KMS-11 (cell line): ENCODE data around the gene RHBDF2.

Experiments
- H2AFZ ChIP-seq: fragments of 200-600 bp; sonication (generic); 2 replicates; pipeline ENCODE4 v1.6.1; 2016; ENCODE audit warnings: antibody characterized with exemption, mixed run types, low read depth
- H3K27ac ChIP-seq: fragments of 200-600 bp; sonication (generic); 2 replicates; pipeline ENCODE4 v1.6.1; 2016; ENCODE audit warnings: mild to moderate bottlenecking, mixed run types
- H3K27me3 ChIP-seq: fragments of 200-600 bp; sonication (generic); 2 replicates; pipeline ENCODE4 v1.6.1; 2017; ENCODE audit warnings: mild to moderate bottlenecking, low read depth, mixed run types, moderate library complexity; ENCODE audit not compliant: insufficient read depth
- H3K36me3 ChIP-seq: fragments of 200-600 bp; sonication (generic); 2 replicates; pipeline ENCODE4 v1.6.1; 2017; ENCODE audit warnings: mild to moderate bottlenecking, mixed run types; ENCODE audit not compliant: insufficient read depth
- H3K4me1 ChIP-seq: fragments of 200-600 bp; sonication (generic); 2 replicates; pipeline ENCODE4 v1.6.1; 2016; ENCODE audit warnings: mild to moderate bottlenecking, low read depth, mixed run types; ENCODE audit not compliant: poor library complexity, severe bottlenecking
- H3K4me2 ChIP-seq: fragments of 200-600 bp; sonication (generic); 2 replicates; pipeline ENCODE4 v1.7.0; 2016; ENCODE audit warnings: mild to moderate bottlenecking, mixed run types
- H3K4me3 ChIP-seq: fragments of 200-600 bp; sonication (generic); IDR thresholded peaks from 2 replicates; pipeline ENCODE4 v1.6.1; 2017; ENCODE audit warnings: low read depth, low read length, mixed read lengths; ENCODE audit not compliant: insufficient read depth
- H3K79me2 ChIP-seq: fragments of 200-600 bp; sonication (generic); 2 replicates; pipeline ENCODE4 v1.6.1; 2016; ENCODE audit warnings: low read depth, mixed run types; ENCODE audit not compliant: insufficient read depth
- H3K9ac ChIP-seq: fragments of 200-600 bp; sonication (generic); 2 replicates; pipeline ENCODE4 v1.6.1; 2016; ENCODE audit warnings: mild to moderate bottlenecking, mixed run types
- H4K20me1 ChIP-seq: fragments of 200-600 bp; sonication (generic); 2 replicates; pipeline ENCODE4 v1.6.1; 2016; ENCODE audit warnings: mild to moderate bottlenecking, mixed run types; ENCODE audit not compliant: insufficient read depth
- CTCF ChIP-seq: fragments of 200-600 bp; sonication (generic); conservative IDR thresholded peaks from 2 replicates; pipeline ENCODE4 v1.6.1; 2017; ENCODE audit warnings: low read depth, mild to moderate bottlenecking, antibody characterized with exemption, low read length, moderate library complexity, mixed read lengths

Gene RHBDF2

GRCh38 chr17:76472258-76472645, 29.0 kb downstream of the RHBDF2 start:
- no peak for TF ChIP-seq CTCF
- Histone ChIP-seq H4K20me1 (no peaks in the 10 kb centered on the region), H3K27me3 (no peaks in the 10 kb centered on the region), H3K79me2 (no peaks in the 10 kb centered on the region), H3K4me3 (no peak overlapping the region), H3K36me3 (no peaks in the 10 kb centered on the region), H3K4me2 (no peak overlapping the region), H3K27ac (no peak overlapping the region), H2AFZ (no peak overlapping the region), H3K9ac (no peak overlapping the region), H3K4me1 (no peaks in the 10 kb centered on the region)

GRCh38 chr17:76471498-76472257, 29.5 kb downstream of the RHBDF2 start:
- Histone ChIP-seq H3K27ac (no peak overlapping the region), H2AFZ (no peak overlapping the region), H3K4me2 (no peak overlapping the region), H4K20me1 (no peaks in the 10 kb centered on the region), H3K4me1 (peaks cover 2% of the 10 kb centered on the region), H3K79me2 (no peaks in the 10 kb centered on the region), H3K4me3 (no peak overlapping the region), H3K9ac (no peak overlapping the region), H3K36me3 (no peaks in the 10 kb centered on the region), H3K27me3 (no peaks in the 10 kb centered on the region)
- TF ChIP-seq CTCF = no peak

- TF ChIP-seq CTCF = no peak
- no peak overlapping the region for H3K27ac ChIP-seq
These were observed 31.1 kb downstream of the RHBDF2 start for GRCh38 chr17:76469991-76470739.

GRCh38 chr17:76469076-76469990, 31.9 kb downstream of the RHBDF2 start:
- H3K4me3 ChIP-seq = no peak overlapping the region
- H3K27me3 ChIP-seq = no peaks in the 10 kb centered on the region
- no peak for TF ChIP-seq CTCF
- H4K20me1 ChIP-seq = no peaks in the 10 kb centered on the region
- H3K36me3 ChIP-seq = no peaks in the 10 kb centered on the region
- H3K27ac ChIP-seq = no peak overlapping the region
- no peak overlapping the region for H3K4me2 ChIP-seq
- no peak overlapping the region for H2AFZ ChIP-seq
- H3K4me1 ChIP-seq = peaks cover 15% of the 10 kb centered on the region
- no peaks in the 10 kb centered on the region for H3K79me2 ChIP-seq
- H3K9ac ChIP-seq = no peak overlapping the region

More at GRCh38 chr17:76469991-76470739, 31.1 kb downstream of the RHBDF2 start:
- peaks cover 15% of the 10 kb centered on the region for H3K4me1 ChIP-seq
- no peaks in the 10 kb centered on the region for H4K20me1 ChIP-seq
- H3K4me2 ChIP-seq = no peak overlapping the region
- H3K9ac ChIP-seq = no peak overlapping the region
- H3K4me3 ChIP-seq = no peak overlapping the region
- no peaks in the 10 kb centered on the region for H3K27me3 ChIP-seq
- no peaks in the 10 kb centered on the region for H3K79me2 ChIP-seq
- H2AFZ ChIP-seq = no peak overlapping the region
- H3K36me3 ChIP-seq = no peaks in the 10 kb centered on the region
